Amniotic epithelial cell (primary cell): ENCODE measurements around the gene ROR2.

Source experiments
- DNase-seq: peaks from one replicate; pipeline ENCODE4 v3.0.0-alpha.2; 2010; ENCODE audit warnings: low read depth

Gene ROR2

DNA sequence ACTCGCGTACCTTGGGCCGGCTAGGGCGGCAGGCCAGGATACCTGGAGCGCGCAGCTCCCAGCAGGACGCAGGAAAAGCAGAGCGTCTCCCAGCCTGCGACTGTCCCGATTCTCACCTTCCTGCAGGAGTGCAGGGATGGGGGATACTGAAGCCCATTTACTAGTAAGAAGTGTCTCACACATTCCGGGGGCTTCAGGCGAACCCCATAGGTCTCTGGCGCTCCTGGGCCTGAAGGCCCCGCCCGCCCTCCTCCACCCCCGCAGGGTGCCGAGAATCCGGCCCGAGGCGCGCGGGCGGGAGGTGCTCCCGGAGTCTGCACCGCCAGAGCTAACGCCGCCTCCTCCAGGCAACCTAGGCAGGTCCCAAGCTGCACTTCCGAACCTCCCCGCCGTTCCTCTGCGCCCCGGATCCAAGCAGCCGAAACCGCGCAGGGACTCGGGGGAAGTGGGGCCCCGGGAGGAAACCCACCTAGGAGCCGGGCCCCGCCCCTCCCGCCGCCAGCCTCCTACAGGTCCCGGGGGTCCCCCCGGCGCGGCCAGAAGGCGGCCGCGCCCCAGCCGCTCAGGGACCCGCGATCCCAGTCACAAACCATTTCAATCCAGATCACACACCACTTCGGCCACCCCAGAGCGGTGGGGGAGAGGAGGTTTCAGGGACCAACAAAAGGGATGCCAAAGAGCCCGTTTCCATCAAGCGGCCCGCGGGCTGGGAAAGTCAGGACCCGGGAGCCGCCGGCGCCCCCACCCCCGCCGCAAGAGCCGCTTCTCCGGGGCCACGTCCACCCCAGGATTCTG lies 1.2 kb downstream of the ROR2 start:
- peak; percentile 70 for DNase-seq

DNA sequence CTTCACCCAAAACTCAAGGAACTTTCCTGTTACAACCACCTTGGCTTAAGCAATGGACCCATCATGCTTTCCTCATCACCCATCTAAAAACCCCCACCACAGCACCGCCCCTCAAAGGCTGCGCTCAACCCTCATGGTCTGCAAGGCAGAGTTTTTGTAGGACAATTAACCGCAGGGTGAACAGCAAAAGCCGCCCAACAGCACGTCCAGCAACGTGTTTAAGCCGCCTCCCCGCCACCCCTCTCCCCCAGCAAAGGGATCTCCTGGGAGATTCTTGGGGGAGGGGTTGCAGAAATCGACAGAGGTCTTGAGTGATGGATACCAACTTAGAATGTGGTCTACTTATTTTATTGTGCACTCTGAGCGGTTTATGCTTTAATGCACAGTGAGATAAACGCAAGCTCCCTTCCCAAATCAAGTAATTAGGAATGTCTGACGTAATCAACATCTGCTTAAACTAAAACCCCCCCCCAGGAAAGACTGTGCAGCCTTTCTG lies 1.9 kb downstream of the ROR2 start:
- DNase-seq, result peak; percentile 81

DNA sequence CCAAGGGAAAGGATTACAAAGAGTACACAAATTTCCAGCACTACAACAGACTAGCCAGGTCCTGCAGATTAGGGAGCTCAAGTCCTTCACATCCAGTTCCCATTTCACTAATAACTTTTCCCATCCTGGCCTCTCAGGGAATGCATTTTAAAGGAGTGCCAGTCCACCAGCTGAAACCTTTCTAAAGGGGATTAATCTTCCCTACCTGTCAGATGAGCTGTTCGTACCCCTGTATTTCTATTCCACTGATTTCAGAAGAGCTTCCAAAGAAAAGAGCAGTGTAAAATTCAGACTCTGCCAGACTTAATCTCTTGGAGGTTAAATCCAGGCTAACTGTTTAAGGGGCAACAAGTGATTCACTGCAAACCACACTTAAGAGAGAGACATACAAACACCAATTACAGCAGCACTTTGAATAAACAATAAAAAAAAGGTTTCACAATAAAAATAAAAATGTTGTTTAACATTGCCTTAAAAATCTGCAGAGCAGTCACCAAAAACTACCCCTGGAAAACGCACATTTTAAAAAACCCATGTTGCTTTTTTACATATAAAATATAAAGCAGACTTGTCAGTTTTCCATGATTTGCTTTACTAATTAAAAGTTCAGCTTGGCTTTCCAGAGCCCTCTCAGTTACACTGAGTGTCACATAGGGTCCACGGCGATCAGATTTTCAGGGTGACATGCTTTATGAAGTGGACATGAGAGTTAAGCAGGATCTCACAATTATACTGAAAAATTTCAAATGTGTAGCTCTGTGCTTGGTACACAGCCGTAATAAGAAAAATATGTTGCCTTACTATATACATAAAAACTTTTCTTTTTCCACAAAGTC lies 3.2 kb downstream of the ROR2 start:
- peak; percentile 85 for DNase-seq

DNA sequence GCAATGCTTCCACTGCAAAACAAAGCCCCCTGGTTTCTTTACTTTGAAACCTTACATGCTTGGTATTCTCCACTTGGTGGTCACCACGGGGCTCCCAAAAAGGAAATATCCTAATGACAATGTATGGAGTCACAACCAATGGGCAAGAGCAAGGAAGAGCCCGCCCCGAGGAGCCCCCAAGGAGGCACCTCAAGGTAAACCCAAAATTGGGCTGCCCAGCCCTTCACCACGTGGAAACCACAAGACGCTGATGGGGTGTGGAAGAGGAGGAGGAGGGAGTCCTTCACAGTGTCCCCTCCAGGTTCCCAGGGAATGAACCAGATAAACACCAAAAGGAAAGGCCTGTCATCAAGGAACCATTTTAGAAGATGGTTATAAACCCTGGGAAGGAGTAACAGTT lies 3.8 kb downstream of the ROR2 start:
- DNase-seq, result no peak

DNA sequence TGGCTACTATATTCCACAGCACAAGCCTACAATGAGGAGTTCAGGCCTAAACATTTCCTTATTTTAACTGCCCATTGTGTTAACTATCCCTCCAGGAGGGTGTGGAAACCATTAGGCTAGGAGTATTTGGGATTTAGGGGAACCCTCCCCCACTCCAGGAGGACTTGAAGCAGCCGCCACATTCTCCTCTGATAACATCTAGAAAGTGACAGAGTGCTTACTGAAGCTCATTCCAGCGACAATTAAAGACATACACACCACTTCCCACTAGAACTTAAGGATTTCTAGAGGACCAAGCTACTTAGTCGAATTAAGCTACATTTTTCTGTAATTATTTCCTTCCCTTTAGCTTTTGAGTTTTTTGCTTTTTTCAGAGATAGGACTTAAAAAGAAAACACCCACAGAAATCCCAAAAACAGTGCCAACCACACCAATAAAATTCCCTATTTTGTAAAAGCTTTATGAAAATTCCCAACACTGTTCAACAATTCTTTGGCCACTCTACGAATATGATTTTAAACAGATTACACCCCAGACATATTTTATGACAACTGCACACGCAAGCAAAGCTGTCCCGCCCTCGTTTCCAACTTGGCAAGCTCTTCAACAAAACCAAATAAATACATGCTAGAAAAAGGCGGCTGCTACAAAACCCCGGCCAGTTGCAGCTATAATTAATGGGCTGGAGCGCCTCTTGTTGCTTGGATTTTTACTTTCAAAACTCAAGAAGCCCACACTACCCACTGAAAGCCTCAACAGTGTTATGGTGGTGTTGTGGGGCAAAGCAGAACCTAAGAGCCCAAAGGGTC lies 4.5 kb downstream of the ROR2 start:
- DNase-seq, result peak; percentile 82

DNA sequence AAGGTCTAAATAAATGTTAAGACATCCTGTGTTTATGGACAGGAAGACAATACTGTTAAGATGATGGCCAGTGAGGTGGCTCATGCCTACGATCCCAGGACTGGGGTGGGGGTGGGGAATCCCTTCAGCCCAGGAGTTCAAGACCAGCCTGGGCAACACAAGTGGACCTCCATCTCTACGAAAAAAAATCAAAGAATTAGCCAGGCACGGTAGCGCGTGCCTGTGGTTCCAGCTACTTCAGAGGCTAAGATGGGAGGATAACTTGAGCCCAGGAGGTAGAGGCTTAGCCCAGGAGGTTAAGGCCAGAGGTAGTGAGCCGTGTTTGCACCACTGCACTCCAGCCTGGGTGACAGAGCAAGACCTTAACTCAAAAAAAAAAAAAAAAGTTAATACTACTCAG lies 5.3 kb downstream of the ROR2 start:
- no peak for DNase-seq

DNA sequence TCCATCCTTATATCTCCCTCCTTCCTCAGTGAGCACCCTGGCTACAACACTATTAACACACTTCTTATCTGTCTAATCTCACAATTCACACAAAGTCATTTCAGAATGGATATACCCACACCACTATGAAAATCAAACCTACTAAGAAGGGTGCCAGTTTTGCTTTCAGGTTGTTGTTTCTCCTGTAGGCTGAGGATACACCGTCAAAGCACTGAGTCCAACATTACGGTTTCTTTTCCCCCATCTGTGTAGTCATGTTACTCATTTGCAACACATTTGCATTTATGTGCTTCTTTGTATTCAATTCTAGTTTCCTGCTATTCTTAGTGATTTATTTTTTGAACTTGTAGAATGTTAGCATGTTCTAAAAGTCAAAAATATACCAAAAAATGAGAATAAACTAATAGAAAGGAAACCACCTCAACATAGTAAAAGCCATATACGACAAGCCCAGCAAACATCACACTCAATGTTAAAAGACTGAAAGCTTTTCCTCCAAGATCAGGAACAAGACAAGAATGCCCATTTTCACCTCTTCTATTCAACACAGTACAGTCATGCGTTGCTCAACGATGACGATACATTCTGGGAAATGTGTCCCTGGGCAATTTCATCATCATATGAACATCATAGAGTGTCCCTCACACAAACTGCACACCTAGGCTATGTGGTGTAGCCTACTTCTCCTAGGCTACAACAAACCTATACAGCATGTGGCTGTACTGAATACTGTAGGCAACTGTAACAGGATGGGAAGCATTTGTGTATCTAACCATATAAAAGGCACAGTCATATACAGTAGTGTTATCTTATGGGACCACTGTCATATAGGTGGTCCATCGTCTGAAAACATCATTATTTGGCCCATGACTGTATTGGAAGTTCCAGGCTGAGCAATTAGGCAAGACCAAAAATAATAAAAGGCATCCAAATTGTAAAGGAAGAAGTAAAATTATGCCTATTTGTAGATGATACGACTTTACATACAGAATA lies 6.3 kb downstream of the ROR2 start:
- peak; percentile 71 for DNase-seq

DNA sequence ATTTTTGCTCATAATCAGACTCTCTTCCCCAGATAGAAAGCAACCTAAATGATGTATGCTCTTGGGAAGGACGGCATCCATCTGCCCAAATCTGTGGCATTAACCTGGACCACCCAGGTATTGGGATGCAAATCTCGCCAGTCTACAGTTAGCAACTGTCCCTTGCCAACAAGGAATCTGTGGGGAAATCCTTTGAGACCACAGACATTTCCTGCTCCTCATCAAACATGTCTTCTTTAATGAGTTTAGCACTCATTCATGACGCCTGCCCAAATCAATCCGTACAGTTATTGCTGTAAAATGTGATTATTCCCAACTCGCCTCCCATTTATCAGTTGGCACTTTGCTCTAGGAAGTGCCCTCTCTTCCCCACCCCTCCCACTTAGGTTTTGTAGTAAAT lies 7.8 kb downstream of the ROR2 start:
- no peak for DNase-seq

DNA sequence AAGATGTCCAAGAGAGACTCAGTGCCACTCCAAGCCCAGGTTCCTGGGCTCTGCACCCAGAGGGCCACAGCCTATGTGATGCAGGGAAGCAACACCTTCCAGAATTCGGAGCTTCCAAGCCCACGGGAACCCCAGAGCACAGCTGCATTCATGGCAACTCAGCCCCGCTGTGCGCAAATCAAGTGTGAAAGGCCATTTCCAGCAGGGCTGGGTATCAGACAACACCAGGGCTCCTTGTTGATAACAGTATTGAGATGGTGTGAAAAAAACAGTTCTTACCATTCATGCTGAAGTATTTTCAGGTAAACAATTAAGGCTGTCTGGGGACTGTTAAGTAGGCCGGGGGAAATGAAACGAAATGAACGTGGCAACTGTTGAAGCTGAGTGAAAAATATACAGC lies 10.1 kb downstream of the ROR2 start:
- no peak for DNase-seq

DNA sequence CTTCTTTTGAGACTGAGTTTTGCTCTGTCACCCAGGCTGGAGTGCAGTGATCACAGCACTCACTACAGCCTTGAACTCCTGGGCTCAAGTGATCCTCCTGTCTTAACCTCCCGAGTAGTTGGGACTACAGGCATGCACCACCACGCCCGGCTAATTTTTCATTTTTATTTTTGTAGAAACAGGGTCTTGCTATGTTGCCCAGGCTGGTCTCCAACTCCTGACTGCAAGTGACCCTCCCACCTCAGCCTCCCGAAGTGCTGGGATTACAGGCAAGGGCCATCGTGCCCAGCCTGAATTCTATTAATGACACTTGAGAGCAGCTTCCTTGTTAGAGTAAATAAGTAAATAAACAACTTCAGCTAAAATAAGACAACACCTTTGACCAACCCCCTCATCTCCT lies 12.3 kb downstream of the ROR2 start:
- no peak for DNase-seq

DNA sequence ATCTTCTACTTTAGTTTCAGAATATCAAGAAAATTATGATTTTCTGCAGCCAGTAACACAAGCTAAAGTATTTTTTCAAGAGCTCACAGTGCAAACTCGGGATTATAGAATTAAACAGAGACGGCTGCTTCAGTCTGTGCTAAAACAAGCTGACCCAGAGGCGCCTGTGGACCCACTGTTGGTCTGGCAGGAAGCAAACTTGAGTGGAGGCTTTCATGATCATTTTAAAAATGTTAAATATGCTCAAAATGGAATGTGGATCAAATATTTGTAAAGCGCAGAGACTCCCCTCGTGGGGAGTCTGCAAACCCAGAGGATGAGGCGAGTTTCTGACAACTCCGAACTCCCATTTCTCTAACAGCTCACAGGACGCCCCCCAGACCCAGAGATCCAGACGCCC lies 13.0 kb downstream of the ROR2 start:
- peak; percentile 32 for DNase-seq

DNA sequence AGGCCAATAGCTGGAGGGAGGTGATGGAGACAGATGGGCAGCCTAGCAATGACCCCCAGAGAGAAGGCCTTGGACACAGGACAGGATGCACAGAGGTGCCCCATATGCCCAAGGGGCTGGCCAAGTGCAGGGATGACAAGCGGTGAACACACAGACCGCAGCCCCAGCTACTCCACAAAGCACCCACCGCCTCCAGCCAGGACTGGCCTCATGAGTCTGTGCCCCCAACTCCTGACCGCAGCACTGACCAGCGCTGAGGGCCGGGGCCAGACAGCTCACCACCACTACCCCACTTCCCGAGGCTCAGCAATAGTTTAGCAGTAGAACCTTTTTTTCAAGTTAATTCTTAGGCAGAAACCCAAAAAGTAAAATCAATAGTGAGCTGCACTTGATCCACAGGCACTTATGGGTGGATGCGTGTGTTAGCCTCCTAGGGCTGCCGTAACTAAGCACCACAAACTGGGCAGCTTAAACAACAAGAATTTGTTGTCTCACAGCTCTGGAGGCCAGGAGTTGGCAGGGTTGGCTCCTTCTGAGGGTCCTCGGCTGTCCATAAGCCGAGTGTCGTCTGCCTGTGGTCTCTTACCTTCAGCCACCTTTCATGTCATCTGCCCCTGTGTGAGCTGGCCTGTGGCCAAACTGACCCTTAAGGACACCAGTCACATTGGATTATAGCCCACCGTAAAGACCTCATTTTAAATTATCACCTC lies 14.1 kb downstream of the ROR2 start:
- DNase-seq, result no peak

DNA sequence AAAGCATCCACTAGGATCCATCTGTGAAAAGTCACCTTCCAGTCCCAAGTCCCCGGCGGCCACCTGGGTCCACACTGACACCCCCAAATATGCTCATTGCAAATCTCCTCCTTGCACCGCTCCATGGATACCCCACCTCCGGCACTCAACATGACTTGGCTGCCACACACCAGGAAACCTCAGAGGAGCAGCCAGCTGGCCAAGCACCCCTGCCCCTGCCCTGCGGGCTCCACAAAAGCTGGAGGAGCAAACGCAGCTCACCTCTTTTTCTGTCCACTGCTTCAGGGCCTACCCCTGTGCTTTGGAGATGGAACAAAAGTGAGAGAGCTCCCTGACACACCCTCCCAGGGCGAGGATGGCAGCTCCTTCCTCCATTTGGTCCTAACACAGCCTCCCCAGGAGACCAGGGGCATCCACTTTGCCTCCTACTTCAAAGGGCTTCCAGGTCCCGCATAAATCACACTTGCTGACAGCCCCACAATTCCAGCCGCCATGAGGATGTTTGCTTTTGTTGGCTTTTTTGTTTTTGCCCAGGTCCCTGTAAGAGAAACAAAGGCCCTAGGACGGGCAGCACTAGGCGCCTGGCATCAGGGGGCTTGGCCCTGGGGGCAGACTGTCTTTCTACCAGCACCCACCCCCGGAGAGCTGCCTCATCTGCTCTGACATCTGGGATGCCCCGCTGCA lies 14.8 kb downstream of the ROR2 start:
- no peak for DNase-seq

DNA sequence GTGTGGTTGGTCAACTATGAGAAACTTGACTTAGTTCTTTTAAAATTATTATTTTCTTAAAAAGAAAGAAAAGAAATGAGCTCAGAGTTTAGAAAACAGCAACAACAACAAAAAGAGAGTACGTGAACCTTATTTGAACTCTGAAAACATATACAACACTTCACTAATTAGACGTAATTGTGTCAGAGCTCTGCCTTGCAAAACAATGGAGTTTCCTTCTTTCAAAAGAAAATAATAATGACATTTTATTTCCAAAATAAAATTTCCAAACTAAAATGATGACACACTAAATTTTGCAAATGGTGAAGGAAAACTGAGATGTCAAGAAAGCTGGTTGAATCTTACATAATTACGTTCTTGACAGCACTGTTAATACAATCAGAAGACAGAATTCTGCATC lies 15.4 kb downstream of the ROR2 start:
- no peak for DNase-seq

DNA sequence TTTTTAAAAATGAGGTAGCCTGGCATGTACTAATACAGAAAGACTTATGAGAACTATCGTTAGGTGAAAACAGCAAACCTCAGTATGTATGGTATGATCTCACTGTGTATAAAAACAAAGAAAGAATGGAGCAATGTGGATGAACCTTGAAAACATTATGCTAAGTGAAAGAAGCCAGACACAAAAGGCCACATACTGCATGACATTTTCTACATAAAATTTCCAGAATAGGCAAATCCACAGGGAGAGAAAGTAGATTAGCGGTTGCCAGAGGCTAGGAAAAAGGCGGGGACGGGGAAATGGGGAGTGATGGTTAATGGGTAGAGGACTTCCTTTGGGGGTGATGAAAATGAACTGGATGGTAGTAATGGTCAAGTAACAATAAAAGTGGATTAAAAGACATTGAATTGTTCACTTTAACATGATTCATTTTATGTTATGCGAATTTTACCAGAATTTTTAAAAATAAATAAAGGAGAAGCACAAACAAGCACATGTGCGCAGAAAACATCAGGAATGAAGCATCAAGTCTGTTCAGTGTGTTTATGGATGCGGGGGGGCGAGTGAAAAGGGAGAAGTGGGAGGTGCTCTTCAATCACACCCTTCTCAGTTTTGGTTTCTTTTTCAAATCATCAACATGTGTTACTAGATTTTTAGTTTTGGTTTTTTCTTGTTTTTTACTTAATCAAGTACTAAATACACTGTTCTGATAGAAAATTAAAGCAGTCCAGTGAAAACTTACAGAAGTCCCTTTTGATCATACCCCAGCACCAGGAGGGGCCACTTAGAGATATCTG lies 16.3 kb downstream of the ROR2 start:
- DNase-seq, result peak; percentile 89

DNA sequence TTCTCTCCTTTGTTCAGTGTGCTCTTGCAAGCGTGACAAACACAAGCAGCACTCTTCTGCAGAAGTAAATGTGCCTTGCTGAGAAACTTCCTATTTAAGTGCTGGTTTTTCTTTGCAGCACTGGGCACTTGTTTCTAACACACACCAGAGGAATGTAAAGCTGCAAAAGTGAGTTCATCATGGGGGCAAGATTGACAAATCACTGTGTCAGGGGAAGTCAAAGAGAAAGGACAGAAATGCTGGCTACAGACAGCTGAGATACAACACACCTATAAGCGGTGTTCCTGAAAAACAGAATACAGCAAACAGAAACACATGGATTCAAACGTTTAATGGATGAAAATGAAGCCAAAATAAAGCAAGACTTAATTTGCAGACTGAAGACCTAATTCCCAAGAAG lies 19.6 kb downstream of the ROR2 start:
- DNase-seq, result peak; percentile 56

DNA sequence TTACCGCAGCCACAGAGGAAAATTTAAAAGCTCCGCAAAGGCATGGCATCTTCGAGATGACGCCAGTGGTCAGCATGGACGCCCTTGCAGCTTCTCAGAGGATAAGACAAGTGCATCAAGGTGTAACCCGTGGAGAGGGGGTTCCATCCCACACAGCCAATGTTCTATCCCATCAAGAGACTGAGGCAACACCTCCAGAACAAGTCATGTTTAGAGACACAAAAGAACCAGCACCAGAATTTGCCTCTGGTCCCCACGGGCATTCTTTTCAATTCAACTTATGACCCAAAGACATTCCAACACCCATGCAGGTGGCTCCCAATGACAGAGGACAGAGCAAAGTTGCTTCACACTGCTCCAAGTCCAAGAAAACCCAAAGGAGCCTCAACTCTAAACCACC lies 20.7 kb downstream of the ROR2 start:
- DNase-seq, result no peak

DNA sequence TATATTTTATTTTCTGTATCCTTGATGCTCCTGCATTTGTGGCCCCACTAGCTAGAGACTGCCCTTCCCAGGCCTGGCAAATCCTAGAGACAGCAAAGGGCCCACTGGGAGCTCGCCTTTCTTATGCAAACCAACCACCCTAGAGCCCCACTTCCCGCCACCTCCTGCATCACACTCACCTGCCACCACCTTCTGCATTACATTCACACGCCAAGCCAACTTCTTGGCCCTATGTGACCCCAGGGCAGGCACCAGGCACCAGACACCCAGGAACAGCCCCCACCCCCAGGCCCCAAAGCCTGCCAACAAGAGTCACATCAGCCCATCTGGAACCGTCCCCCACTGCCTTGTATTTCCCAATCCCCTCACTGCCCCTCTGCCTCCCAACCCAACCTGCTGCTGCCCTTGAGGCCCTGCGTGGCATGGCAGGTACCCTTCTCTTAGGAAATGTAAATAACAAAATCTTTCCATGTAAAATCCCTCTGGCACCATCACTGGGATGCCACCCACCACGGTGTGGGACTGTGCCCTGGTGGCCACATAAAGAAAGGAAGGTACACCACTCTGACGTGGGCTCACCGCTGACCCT lies 22.0 kb downstream of the ROR2 start:
- DNase-seq, result no peak

DNA sequence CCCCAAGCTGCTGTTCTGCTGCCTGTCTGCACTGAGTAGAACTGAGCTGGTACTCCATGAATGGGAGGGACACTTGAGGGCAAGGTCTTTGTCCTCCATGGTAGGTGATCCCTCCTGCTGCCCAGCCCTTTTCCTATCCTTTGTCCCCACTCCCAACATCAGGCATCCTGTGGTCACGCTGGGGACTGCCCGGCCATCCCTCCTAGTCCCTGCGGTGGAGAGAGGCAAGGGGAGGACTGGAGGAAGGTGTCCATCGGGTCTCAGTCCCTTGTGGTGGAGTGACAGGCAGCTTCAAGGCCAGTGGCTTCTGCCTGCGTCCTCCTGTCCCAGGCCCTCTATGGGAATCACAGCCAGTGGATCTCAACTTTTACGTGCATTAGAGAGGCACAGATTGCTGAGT lies 25.9 kb downstream of the ROR2 start:
- no peak for DNase-seq
